HepG2 (cell line): ENCODE results near the gene TMCC2. TPM values are rescaled to one million over a fixed set of nuclear protein-coding genes. Genes with fewer than 3 reads are reported as not detected.
A peak's percentile ranks its signal among the peaks of the same experiment; 100 is the strongest.

Experiments used
- ARID4A ChIP-seq: sonication (generic); formaldehyde crosslinking; IDR thresholded peaks from 2 replicates; pipeline ENCODE4 v1.5.0; 2020; ENCODE audit warnings: mild to moderate bottlenecking, missing genetic modification reagents, borderline replicate concordance
- FOXA3 ChIP-seq: IDR thresholded peaks from 2 replicates; pipeline ENCODE4 v1.6.1; 2016; ENCODE audit warnings: missing genetic modification reagents, missing compliant biosample characterization
- HBP1 ChIP-seq: IDR thresholded peaks from 2 replicates; pipeline ENCODE4 v1.6.1; 2016; ENCODE audit warnings: low read depth, control low read depth
- HIC2 ChIP-seq: sonication (generic); formaldehyde crosslinking; IDR thresholded peaks from 2 replicates; pipeline ENCODE4 v1.9.0; 2022; ENCODE audit warnings: low read depth, missing genetic modification reagents
- KDM5B ChIP-seq: sonication (generic); formaldehyde crosslinking; IDR thresholded peaks from 2 replicates; pipeline ENCODE4 v1.4.0; 2020; ENCODE audit warnings: missing genetic modification reagents, mild to moderate bottlenecking, borderline replicate concordance
- MZF1 ChIP-seq: sonication (generic); formaldehyde crosslinking; IDR thresholded peaks from 2 replicates; pipeline ENCODE4 v1.8.1; 2023; ENCODE audit warnings: mild to moderate bottlenecking, missing genetic modification reagents, borderline replicate concordance
- NFYB ChIP-seq: sonication (generic); formaldehyde crosslinking; IDR thresholded peaks from 2 replicates; pipeline ENCODE4 v1.4.0; 2020; ENCODE audit warnings: missing genetic modification reagents
- SNAPC5 ChIP-seq: sonication (generic); formaldehyde crosslinking; IDR thresholded peaks from 2 replicates; pipeline ENCODE4 v1.8.1; 2023; ENCODE audit warnings: mild to moderate bottlenecking, missing genetic modification reagents, borderline replicate concordance
- TAF1 ChIP-seq: sonication (generic); formaldehyde crosslinking; IDR thresholded peaks from 2 replicates; pipeline ENCODE4 v1.4.0; 2020; ENCODE audit warnings: missing genetic modification reagents
- ZBTB39 ChIP-seq: sonication (generic); formaldehyde crosslinking; IDR thresholded peaks from 2 replicates; pipeline ENCODE4 v1.5.0; 2020; ENCODE audit warnings: missing genetic modification reagents
- ZBTB44 ChIP-seq: sonication (generic); formaldehyde crosslinking; IDR thresholded peaks from 2 replicates; pipeline ENCODE4 v1.4.0; 2020; ENCODE audit warnings: missing genetic modification reagents
- ZBTB8A ChIP-seq: sonication (generic); formaldehyde crosslinking; IDR thresholded peaks from 2 replicates; pipeline ENCODE4 v1.4.0; 2020; ENCODE audit warnings: mild to moderate bottlenecking, low read depth, missing genetic modification reagents, borderline replicate concordance
- ZFX ChIP-seq: sonication (generic); formaldehyde crosslinking; IDR thresholded peaks from 2 replicates; pipeline ENCODE4 v1.4.0; 2020; ENCODE audit warnings: mild to moderate bottlenecking, low read depth, missing genetic modification reagents, moderate library complexity
- ZFYVE20 ChIP-seq: sonication (generic); formaldehyde crosslinking; IDR thresholded peaks from 2 replicates; pipeline ENCODE4 v1.8.0; 2023; ENCODE audit warnings: low read depth, mild to moderate bottlenecking, moderate library complexity, missing genetic modification reagents, borderline replicate concordance
- polyA plus RNA-seq, 8 experiments: library from polyadenylated mRNA; depleted of rRNA in 3 of 8; stranded (reverse) in 7 of 8; unstranded in 1 of 8; fragments of >200 nt; fragmentation: Illumina TruSeq in 4 of 8; extraction: Trizol in 4 of 8; gene quantifications; 2 replicates each; pipeline versions ENCODE4 v1.2.1 to v1.2.3, GENCODE V29; 2011 to 2016; ENCODE audit warnings: low read depth in 4 of 8, missing spikeins in 1 of 8, mixed read lengths in 1 of 8; ENCODE audit not compliant: insufficient read depth in 1 of 8
- total RNA-seq, 5 experiments: library from RNA; depleted of rRNA; stranded (reverse); fragments of >200 nt; fragmentation: Illumina TruSeq; extraction: Trizol; gene quantifications; 2 replicates each; pipeline ENCODE4 v1.2.3, GENCODE V29; 2016; ENCODE audit warnings: low read depth in 1 of 5

The TMCC2 gene
- total and polyA plus RNA-seq, 2 of the 13 experiments (the other 11 are each of a cell fraction or from before 2014, with no cell fraction given), result 0.12 to 0.24 TPM

- TF ChIP-seq HBP1 (CRISPR knock-in tag) (peak; percentile 91), ZBTB8A (CRISPR knock-in tag) (peak; percentile 25; the same call in 1 of the 2 replicates), HIC2 (no peak; the same call in 1 of the 2 replicates), MZF1 (CRISPR knock-in tag) (no peak), ZBTB39 (CRISPR knock-in tag) (no peak; the same call in 1 of the 2 replicates), SNAPC5 (CRISPR knock-in tag) (0 out of 2 replicates have a peak, but pooled peaks have one; percentile 61), FOXA3 (CRISPR knock-in tag) (peak; percentile 77), ZFX (CRISPR knock-in tag) (peak; percentile 87), NFYB (CRISPR knock-in tag) (peak; percentile 18; the same call in 1 of the 2 replicates), ZFYVE20 (CRISPR knock-in tag) (peak; percentile 73; the same call in 1 of the 2 replicates), KDM5B (CRISPR knock-in tag) (peak; percentile 92), ARID4A (CRISPR knock-in tag) (peak; percentile 71; the same call in 1 of the 2 replicates), TAF1 (peak; percentile 91; the same call in 1 of the 2 replicates), ZBTB44 (CRISPR knock-in tag) (peak; percentile 62)
These were observed 16.4 kb upstream of the TMCC2 start, which contains the start of gene DSTYK (continued) for GRCh38 chr1:205211169-205211838.
